ENCODE results near the gene SRMS.

Gene SRMS

GRCh38 chr20:63498960-63499337, 48.6 kb downstream of the SRMS start, which contains the start of gene EEF1A2:
Gene EEF1A2 (minus strand): TSS chr20:63499083. CDS start chr20:63497763, 1,320 bp downstream.
- Histone ChIP-seq H3K27me3 (ENCODE audit: control insufficient read depth in 3 of 3, insufficient read depth in 3 of 3, low read depth in 1 of 3, low read length in 3 of 3) (peaks cover 24 to 49% (median 42%) of the 10 kb centered on the region in 3 experiments), H3K14ac (ENCODE audit: low read length) (peak within 1 kb of the TSS; percentile 71), H2AFZ (ENCODE audit: low read length) (peak within 1 kb of the TSS; percentile 73), H3K9ac (ENCODE audit: low read depth, low read length, poor library complexity) (peak within 1 kb of the TSS; percentile 60), H2BK15ac (ENCODE audit: low read length) (peak within 1 kb of the TSS; percentile 75), H3K18ac (ENCODE audit: low read length) (peak within 1 kb of the TSS; percentile 76), H2AK5ac (ENCODE audit: low read depth, low read length) (peak within 1 kb of the TSS; percentile 81), H4K8ac (ENCODE audit: low read depth, low read length) (no peak within 1 kb of the TSS), H3K79me1 (ENCODE audit: low read depth, low read length) (no peaks in the 10 kb centered on the region), H2BK120ac (ENCODE audit: low read depth, low read length) (no peak within 1 kb of the TSS), H3K4me2 (ENCODE audit: insufficient read depth, low read length, poor library complexity, severe bottlenecking) (peak within 1 kb of the TSS; percentile 89), H3K23ac (ENCODE audit: low read depth, low read length, poor library complexity) (peak within 1 kb of the TSS; percentile 65), H3K9me3 (replicated peaks in 1 of 2; ENCODE audit: control insufficient read depth in 2 of 2, insufficient read depth in 1 of 2, low read depth in 1 of 2, low read length in 2 of 2) (peaks cover 0 to 2% of the 10 kb centered on the region in 2 donors), H2BK12ac (ENCODE audit: low read length) (no peak within 1 kb of the TSS), H3K36me3 (replicated peaks in 1 of 2; ENCODE audit: control insufficient read depth in 2 of 2, insufficient read depth in 2 of 2, low read length in 2 of 2) (no peaks in the 10 kb centered on the region), H3K4me3 (ENCODE audit: low read length in 2 of 2) (peak within 1 kb of the TSS; percentile 40 to 68), H3K4me1 (ENCODE audit: control insufficient read depth in 2 of 2, insufficient read depth in 1 of 2, low read depth in 1 of 2, low read length in 2 of 2) (peaks cover 9 to 19% of the 10 kb centered on the region in 2 donors), H3K27ac (replicated peaks; ENCODE audit: low read length) (no peak within 1 kb of the TSS), H4K91ac (ENCODE audit: low read depth, low read length, poor library complexity) (no peak within 1 kb of the TSS), H2BK5ac (ENCODE audit: low read length) (peak within 1 kb of the TSS; percentile 82), H3K4ac (ENCODE audit: low read length) (no peak within 1 kb of the TSS)
- no CpG with 5 or more reads among the region's 58 CpGs for WGBS, 2 donors (ENCODE audit: extremely low coverage in 2 of 2, insufficient read length in 2 of 2, insufficient replicate concordance in 1 of 2)
- DNase-seq (ENCODE audit: low spot score), result no peak

GRCh38 chr20:63497946-63498935, 49.3 kb downstream of the SRMS start:
- peaks cover 9 to 17% of the 10 kb centered on the region in 2 donors for H3K4me1 ChIP-seq (ENCODE audit: control insufficient read depth in 2 of 2, insufficient read depth in 1 of 2, low read depth in 1 of 2, low read length in 2 of 2)
- no CpG with 5 or more reads among the region's 60 CpGs for WGBS, 2 donors (ENCODE audit: extremely low coverage in 2 of 2, insufficient read length in 2 of 2, insufficient replicate concordance in 1 of 2)
- H3K4me3 ChIP-seq (ENCODE audit: low read length in 2 of 2), result peak overlapping the region; percentile 40 to 45
- peak overlapping the region; percentile 21 for H3K14ac ChIP-seq (ENCODE audit: low read length)
- no peak overlapping the region for H2BK120ac ChIP-seq (ENCODE audit: low read depth, low read length)
- H3K18ac ChIP-seq (ENCODE audit: low read length), result peak overlapping the region; percentile 76
- H3K4ac ChIP-seq (ENCODE audit: low read length), result peak overlapping the region; percentile 66
- peak overlapping the region; percentile 75 for H2BK15ac ChIP-seq (ENCODE audit: low read length)
- H2BK5ac ChIP-seq (ENCODE audit: low read length), result peak overlapping the region; percentile 82
- H4K91ac ChIP-seq (ENCODE audit: low read depth, low read length, poor library complexity), result no peak overlapping the region
- peak overlapping the region; percentile 89 for H3K4me2 ChIP-seq (ENCODE audit: insufficient read depth, low read length, poor library complexity, severe bottlenecking)
- no peak overlapping the region for H3K27ac ChIP-seq (replicated peaks; ENCODE audit: low read length)
- no peak overlapping the region for H3K9ac ChIP-seq (ENCODE audit: low read depth, low read length, poor library complexity)
- H2AK5ac ChIP-seq (ENCODE audit: low read depth, low read length), result peak overlapping the region; percentile 63
- H3K9me3 ChIP-seq (replicated peaks in 1 of 2; ENCODE audit: control insufficient read depth in 2 of 2, insufficient read depth in 1 of 2, low read depth in 1 of 2, low read length in 2 of 2), result peaks cover 0 to 2% of the 10 kb centered on the region in 2 donors
- H3K27me3 ChIP-seq (ENCODE audit: control insufficient read depth in 3 of 3, insufficient read depth in 3 of 3, low read depth in 1 of 3, low read length in 3 of 3), result peaks cover 24 to 49% (median 42%) of the 10 kb centered on the region in 3 experiments
- H4K8ac ChIP-seq (ENCODE audit: low read depth, low read length), result no peak overlapping the region
- H2BK12ac ChIP-seq (ENCODE audit: low read length), result no peak overlapping the region
- DNase-seq (ENCODE audit: low spot score), result no peak
- H3K23ac ChIP-seq (ENCODE audit: low read depth, low read length, poor library complexity), result peak overlapping the region; percentile 65
- H3K79me1 ChIP-seq (ENCODE audit: low read depth, low read length), result no peaks in the 10 kb centered on the region
- H2AFZ ChIP-seq (ENCODE audit: low read length), result peak overlapping the region; percentile 73
- H3K36me3 ChIP-seq (replicated peaks in 1 of 2; ENCODE audit: control insufficient read depth in 2 of 2, insufficient read depth in 2 of 2, low read length in 2 of 2), result no peaks in the 10 kb centered on the region

GRCh38 chr20:63497138-63497945, 50.2 kb downstream of the SRMS start:
- H3K4me3 ChIP-seq (ENCODE audit: low read length in 2 of 2), result no peak overlapping the region
- H4K8ac ChIP-seq (ENCODE audit: low read depth, low read length), result no peak overlapping the region
- no peak overlapping the region for H3K9ac ChIP-seq (ENCODE audit: low read depth, low read length, poor library complexity)
- no peaks in the 10 kb centered on the region for H3K36me3 ChIP-seq (replicated peaks in 1 of 2; ENCODE audit: control insufficient read depth in 2 of 2, insufficient read depth in 2 of 2, low read length in 2 of 2)
- no peak overlapping the region for H3K14ac ChIP-seq (ENCODE audit: low read length)
- no peak overlapping the region for H3K27ac ChIP-seq (replicated peaks; ENCODE audit: low read length)
- H2AK5ac ChIP-seq (ENCODE audit: low read depth, low read length), result peak overlapping the region; percentile 63
- H3K4me2 ChIP-seq (ENCODE audit: insufficient read depth, low read length, poor library complexity, severe bottlenecking), result no peak overlapping the region
- H3K9me3 ChIP-seq (replicated peaks in 1 of 2; ENCODE audit: control insufficient read depth in 2 of 2, insufficient read depth in 1 of 2, low read depth in 1 of 2, low read length in 2 of 2), result peaks cover 0 to 2% of the 10 kb centered on the region in 2 donors
- peak overlapping the region; percentile 73 for H2BK12ac ChIP-seq (ENCODE audit: low read length)
- H3K4me1 ChIP-seq (ENCODE audit: control insufficient read depth in 2 of 2, insufficient read depth in 1 of 2, low read depth in 1 of 2, low read length in 2 of 2), result peaks cover 6 to 10% of the 10 kb centered on the region in 2 donors
- H2AFZ ChIP-seq (ENCODE audit: low read length), result no peak overlapping the region
- peaks cover 24 to 49% (median 42%) of the 10 kb centered on the region in 3 experiments for H3K27me3 ChIP-seq (ENCODE audit: control insufficient read depth in 3 of 3, insufficient read depth in 3 of 3, low read depth in 1 of 3, low read length in 3 of 3)
- no peak overlapping the region for H3K18ac ChIP-seq (ENCODE audit: low read length)
- no peaks in the 10 kb centered on the region for H3K79me1 ChIP-seq (ENCODE audit: low read depth, low read length)
- no peak for DNase-seq (ENCODE audit: low spot score)
- peak overlapping the region; percentile 94 for H2BK5ac ChIP-seq (ENCODE audit: low read length)
- no CpG with 5 or more reads among the region's 20 CpGs for WGBS, 2 donors (ENCODE audit: extremely low coverage in 2 of 2, insufficient read length in 2 of 2, insufficient replicate concordance in 1 of 2)
- no peak overlapping the region for H4K91ac ChIP-seq (ENCODE audit: low read depth, low read length, poor library complexity)
- H2BK120ac ChIP-seq (ENCODE audit: low read depth, low read length), result no peak overlapping the region
- H3K23ac ChIP-seq (ENCODE audit: low read depth, low read length, poor library complexity), result peak overlapping the region; percentile 65
- peak overlapping the region; percentile 66 for H3K4ac ChIP-seq (ENCODE audit: low read length)
- H2BK15ac ChIP-seq (ENCODE audit: low read length), result peak overlapping the region; percentile 75
